ENCODE data around the gene RITA1.

DNA sequence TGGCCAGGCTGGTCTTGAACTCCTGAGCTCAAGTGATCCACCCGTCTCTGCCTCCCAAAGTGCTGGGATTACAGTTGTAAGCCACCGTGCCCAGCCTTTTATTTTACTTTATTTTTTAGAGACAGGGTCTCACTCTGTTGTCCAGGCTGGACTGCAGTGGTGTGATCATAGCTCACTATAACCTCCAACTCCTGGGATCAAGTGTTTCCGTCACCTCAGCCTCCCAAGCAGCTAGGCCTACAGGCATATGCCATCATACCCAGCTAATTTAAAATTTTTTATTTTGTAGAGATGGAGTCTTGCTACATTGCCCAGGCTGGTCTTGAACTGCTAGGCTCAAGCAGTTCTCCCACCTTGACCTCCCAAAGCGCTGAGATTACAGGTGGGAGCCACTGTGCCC, 39.4 kb downstream of the RITA1 start:
- TF ChIP-seq, protein P1, sequence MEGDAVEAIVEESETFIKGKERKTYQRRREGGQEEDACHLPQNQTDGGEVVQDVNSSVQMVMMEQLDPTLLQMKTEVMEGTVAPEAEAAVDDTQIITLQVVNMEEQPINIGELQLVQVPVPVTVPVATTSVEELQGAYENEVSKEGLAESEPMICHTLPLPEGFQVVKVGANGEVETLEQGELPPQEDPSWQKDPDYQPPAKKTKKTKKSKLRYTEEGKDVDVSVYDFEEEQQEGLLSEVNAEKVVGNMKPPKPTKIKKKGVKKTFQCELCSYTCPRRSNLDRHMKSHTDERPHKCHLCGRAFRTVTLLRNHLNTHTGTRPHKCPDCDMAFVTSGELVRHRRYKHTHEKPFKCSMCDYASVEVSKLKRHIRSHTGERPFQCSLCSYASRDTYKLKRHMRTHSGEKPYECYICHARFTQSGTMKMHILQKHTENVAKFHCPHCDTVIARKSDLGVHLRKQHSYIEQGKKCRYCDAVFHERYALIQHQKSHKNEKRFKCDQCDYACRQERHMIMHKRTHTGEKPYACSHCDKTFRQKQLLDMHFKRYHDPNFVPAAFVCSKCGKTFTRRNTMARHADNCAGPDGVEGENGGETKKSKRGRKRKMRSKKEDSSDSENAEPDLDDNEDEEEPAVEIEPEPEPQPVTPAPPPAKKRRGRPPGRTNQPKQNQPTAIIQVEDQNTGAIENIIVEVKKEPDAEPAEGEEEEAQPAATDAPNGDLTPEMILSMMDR (conservative IDR thresholded peaks at IDR 0.05; ENCODE audit: low read depth, low read length): no peak
- TF ChIP-seq EZH2 (IDR thresholded peaks at IDR 0.05; ENCODE audit: low read length, unreplicated experiment): no peak
- TF ChIP-seq EZH2phosphoT487 (IDR thresholded peaks at IDR 0.05; ENCODE audit: borderline replicate concordance, low read length): no peak

All from PC-3 (cell line).